ENCODE measurements around the gene CENPP.

The CENPP gene

GRCh38 chr9:92325269-92325990, at the start of gene CENPP, which contains the start of gene NOL8:
CENPP (plus strand) TSS chr9:92325953.
NOL8 (minus strand) TSS chr9:92325350; CDS start chr9:92324161, 1,189 bp downstream.
- peak; percentile 92 for DNase-seq (ENCODE audit: low read depth)

DNA sequence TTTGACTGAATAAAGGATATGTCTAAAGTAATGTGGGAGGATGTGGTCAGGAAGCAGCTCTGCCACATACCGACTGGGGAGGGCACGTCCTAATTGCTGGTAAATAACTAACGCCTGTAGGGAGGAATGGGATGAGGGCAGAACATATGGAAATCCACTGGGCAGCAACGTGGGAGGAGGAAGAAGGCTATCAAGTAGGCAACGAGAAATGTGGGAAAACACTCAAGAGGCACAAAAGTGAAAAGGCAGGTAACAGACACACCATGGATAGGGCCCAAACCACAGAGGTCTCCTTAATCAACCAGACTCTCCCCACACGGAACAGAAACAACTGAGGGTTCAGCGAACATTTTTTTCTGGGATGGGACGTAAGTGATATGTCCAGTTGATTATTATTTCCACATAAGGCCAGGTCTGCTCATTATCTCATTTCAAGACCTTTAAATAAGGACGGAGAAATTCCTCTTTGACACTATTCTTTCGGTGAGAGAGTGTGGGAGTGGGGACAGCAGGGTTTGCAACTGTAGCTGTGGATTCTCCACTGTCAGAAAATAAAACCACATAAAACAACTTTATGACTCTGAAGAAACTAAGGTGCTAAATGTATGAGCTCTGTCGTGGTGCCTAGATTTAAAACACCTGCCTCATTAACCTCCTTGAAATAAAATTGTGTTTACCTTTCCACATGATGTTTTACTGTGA, 49.3 kb upstream of the CENPP start:
- DNase-seq (ENCODE audit: low read depth) = peak; percentile 44

DNA sequence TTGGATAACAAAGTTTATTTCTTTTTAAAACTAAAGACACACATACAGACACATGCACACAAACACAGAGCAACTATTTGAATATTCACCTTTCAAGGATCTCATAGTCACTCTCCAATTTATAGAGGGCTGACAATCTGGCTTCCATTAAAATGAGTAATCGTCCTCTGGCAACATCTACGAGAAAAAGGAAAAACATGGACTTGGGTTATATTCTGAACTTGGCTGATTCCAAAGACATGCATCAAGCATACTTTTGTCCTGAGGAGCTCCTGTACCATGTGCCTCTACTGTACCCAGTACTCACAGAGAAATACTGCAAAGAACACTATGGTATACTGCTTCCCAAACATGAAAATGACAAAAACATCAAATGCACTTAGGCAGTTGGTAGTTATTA, 47.6 kb upstream of the CENPP start:
- DNase-seq (ENCODE audit: low read depth) = peak; percentile 69

- no peak for DNase-seq (ENCODE audit: low read depth)
These were observed 46.5 kb upstream of the CENPP start for GRCh38 chr9:92279302-92279701.

DNA sequence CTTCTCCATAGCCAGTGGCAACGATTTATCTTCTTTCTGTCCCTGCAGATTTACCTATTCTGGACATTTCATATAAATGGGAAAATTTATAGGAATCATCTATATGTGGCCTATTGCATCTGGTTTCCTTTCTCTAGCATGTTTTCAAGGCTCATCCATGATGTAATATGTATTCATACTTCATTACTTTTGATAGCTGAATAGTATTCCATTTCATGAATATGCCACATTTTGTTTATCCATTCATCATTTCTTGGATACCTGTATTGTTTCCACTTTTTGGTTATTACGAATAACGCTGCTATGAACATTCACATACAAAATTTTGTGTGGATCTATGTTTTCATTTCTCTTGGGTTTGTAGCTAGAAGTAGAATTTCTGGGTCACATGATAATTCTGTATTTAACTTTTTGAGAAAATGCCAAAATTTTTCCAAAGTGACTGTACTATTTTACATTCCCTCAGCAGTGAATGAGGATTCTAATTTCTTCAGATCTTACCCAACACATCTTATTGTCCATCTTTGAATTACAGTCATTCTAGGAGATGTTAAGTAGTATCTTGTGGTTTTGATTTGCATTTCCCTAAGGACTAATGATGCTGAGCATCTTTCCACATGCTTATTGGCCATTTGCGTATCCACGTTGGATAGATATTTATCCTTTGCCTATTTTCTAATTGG, 35.9 kb upstream of the CENPP start:
- peak; percentile 50 for DNase-seq (ENCODE audit: low read depth)

DNA sequence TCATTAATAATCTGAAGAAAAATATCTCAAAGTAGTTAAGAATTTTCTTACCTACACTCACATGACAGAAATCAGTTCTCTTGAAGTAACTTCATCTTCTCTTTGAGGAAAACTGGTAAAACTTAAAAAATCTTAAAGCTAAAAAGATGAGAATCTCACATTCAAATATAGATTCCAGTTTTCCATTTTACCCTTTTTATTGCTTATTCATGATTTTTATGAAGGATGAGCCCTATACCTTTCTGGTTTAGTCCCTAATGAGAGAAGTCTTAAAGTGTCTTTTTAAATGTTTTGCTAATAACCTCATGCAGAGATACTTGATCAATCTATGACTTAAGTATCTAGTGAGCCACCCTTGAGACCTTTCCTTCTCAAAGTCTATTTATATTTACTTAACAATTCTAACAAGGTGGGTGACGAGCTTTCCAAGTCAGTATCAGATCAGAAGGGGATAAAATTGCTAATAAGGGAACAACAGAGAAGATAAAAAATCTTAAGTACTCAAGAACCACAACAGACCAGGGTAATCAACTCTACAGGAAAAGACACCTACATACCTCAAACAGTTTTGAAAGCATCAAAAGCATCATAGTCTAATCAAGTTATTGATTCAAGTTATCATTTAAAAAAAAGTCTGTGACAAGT, 34.8 kb upstream of the CENPP start:
- DNase-seq (ENCODE audit: low read depth) = no peak

GRCh38 chr9:92291577-92291976, 34.2 kb upstream of the CENPP start:
- no peak for DNase-seq (ENCODE audit: low read depth)

- peak; percentile 78 for DNase-seq (ENCODE audit: low read depth)
These were observed 33.2 kb upstream of the CENPP start for GRCh38 chr9:92292338-92293074.

GRCh38 chr9:92293075-92293354, 32.7 kb upstream of the CENPP start:
- no peak for DNase-seq (ENCODE audit: low read depth)

- DNase-seq (ENCODE audit: low read depth) = peak; percentile 98
These were observed 32.1 kb upstream of the CENPP start, which contains the start of gene IARS1 for GRCh38 chr9:92293452-92294296. IARS1 (minus strand) TSS chr9:92293697; CDS start chr9:92289419, 4,278 bp downstream.

DNA sequence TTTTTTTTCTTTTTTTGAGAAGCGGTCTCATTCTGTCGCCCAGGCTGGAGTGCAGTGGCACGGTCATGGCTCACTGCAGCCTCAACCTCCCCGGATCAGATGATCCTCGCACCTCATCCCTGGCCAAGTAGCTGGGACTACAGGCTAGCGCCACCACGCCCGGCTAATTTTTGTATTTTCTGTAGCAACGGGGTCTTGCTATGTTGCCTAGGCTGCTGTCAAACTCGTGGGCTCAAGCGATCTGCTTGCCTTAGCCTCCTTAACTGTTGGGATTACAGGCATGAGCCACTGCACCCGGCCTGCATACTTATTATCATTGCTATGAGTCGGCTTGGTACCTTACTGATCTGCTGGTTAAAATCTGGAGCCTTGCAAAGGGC, 31.5 kb upstream of the CENPP start:
- DNase-seq (ENCODE audit: low read depth) = peak; percentile 64

GRCh38 chr9:92295240-92295790, 30.4 kb upstream of the CENPP start:
- no peak for DNase-seq (ENCODE audit: low read depth)

DNA sequence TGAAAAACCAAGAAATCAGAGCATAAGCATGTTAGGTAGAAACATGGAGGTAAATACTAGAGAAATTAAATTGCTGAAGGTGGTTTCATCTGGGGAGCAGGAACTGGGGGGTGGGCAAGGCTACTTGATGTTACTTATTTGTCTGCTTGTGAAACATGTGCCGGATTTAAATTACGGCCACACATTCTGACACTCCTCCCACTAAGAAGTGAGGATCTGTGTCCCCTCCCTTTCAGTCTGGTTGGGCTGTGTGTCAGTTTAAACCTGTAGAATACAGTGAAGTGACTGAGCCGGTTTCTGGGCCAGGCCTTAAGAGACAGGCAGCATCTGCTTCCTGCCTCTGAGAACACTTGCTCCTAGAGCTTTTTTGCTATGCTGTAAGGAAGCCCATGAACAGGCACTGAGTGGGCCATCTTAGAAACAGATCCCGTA, 29.9 kb upstream of the CENPP start:
- no peak for DNase-seq (ENCODE audit: low read depth)

GRCh38 chr9:92297611-92298010, 28.1 kb upstream of the CENPP start:
- no peak for DNase-seq (ENCODE audit: low read depth)

- no peak for DNase-seq (ENCODE audit: low read depth)
These were observed 27.7 kb upstream of the CENPP start for GRCh38 chr9:92298036-92298435.

- DNase-seq (ENCODE audit: low read depth) = no peak
These were observed 26.6 kb upstream of the CENPP start for GRCh38 chr9:92299116-92299515.

DNA sequence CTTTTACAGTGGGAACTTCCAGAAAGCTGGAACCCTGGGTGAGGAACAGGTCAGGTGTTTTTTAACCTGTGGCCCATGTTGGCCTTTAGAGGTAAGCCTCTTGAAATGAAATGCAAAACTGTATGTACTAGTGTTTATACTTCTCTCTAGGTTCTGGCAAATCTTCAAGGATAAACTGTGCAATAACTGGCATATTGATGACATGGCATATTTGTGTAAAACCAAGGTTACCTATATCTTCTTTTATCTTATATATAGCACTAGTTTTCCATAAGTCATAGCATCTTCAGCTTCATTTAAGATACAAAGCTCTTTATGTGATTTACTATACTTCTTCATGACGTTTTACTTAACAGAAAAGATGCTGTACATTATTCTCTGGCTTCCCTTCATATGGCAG, 24.8 kb upstream of the CENPP start:
- no peak for DNase-seq (ENCODE audit: low read depth)

DNA sequence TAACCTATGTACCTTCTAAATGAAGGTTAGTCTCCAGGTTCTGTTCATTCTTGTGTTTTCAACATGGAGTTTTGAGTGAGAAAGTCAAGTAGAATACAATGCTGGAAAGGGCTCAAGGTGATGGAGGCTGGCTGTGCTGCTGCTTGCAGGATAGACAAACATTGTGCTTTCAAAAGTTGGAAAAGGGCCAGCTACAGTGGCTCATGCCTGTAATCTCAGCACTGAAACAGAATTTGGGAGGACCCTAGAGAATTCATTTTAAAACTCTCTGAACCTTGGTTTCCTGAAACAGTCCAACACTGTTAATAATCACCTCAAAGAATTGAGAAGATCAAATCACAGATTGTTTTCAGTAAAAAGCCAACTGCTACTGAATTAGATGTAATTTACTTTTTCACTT, 16.9 kb upstream of the CENPP start:
- no peak for DNase-seq (ENCODE audit: low read depth)

- no peak for DNase-seq (ENCODE audit: low read depth)
These were observed 15.2 kb upstream of the CENPP start for GRCh38 chr9:92310562-92310961.

DNA sequence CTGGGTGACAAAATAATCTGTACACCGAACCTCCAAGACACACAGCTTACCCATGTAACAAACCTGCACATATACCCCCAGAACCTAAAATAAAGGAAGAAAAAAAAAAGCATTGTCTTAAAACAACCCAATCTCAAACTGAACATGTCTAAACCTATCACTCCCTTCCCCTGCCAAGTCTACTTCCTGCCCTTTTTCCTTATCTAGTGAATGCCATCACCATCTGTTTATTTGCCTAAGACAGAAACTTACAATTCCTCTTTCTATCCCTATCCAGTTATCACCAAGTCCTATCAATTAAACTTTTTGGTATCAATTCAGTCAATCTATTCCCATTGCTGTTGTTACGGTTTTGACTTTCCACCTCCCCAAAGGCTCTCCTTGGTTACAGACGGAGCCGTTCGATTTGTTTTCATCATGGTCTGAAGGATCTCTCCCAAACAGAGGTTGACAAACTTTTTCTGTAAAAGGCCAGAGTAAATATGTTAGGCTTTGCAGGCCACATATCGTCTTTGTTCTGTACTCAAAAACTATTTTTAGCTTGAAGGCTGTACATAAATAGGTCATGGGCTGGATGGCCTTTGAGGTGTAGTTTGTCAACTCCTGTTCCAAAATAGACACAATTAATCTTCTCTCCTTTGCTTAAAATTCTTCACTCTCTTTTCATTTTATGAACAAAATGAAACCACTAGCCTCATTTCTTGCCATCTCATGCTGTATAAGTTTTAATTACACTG, 12.7 kb upstream of the CENPP start:
- DNase-seq (ENCODE audit: low read depth) = no peak

All from ELR (cell line).